ENCODE measurements around the gene HBZ.

HBZ gene

GRCh38 chr16:114327-114726 lies 38.1 kb upstream of the HBZ start:
- no peaks in the 10 kb centered on the region for H3K27me3 ChIP-seq (ENCODE audit: insufficient read depth, low read length, poor library complexity, severe bottlenecking)
- TF ChIP-seq EZH2phosphoT487 (IDR thresholded peaks at IDR 0.05; ENCODE audit: borderline replicate concordance): no peak
- TF ChIP-seq CTCF (conservative IDR thresholded peaks at IDR 0.05; ENCODE audit: low read length): no peak
- H3K4me1 ChIP-seq (ENCODE audit: insufficient read depth, low read length, poor library complexity, severe bottlenecking): peaks cover 22% of the 10 kb centered on the region

GRCh38 chr16:116015-116414 lies 36.4 kb upstream of the HBZ start:
- Histone ChIP-seq H4K20me1 (ENCODE audit: insufficient read depth, low read length, poor library complexity, severe bottlenecking) (no peaks in the 10 kb centered on the region), H2AFZ (ENCODE audit: low read length) (no peak overlapping the region), H3F3A (ENCODE audit: low read depth) (no peaks in the 10 kb centered on the region), H3K4me2 (ENCODE audit: low read depth, low read length, poor library complexity, severe bottlenecking) (no peak overlapping the region), H3K9ac (ENCODE audit: low read depth, low read length, poor library complexity, severe bottlenecking) (no peak overlapping the region), H3K36me3 (ENCODE audit: insufficient read depth, low read length) (no peaks in the 10 kb centered on the region), H3K79me2 (ENCODE audit: insufficient read depth, low read length) (no peaks in the 10 kb centered on the region), H3K4me1 (ENCODE audit: insufficient read depth, low read length, poor library complexity, severe bottlenecking) (peaks cover 27% of the 10 kb centered on the region), H3K9me2 (replicated peaks; ENCODE audit: low read depth, low read length) (no peaks in the 10 kb centered on the region), H3K9me3 (ENCODE audit: insufficient read depth, low read depth, low read length) (no peaks in the 10 kb centered on the region), H3K4me3 (ENCODE audit: low read length, poor library complexity, severe bottlenecking) (no peak overlapping the region), H3K27me3 (ENCODE audit: insufficient read depth, low read length, poor library complexity, severe bottlenecking) (no peaks in the 10 kb centered on the region)
- TF ChIP-seq EZH2phosphoT487 (IDR thresholded peaks at IDR 0.05; ENCODE audit: borderline replicate concordance) (no peak), CTCF (conservative IDR thresholded peaks at IDR 0.05; ENCODE audit: low read length) (no peak)

More at GRCh38 chr16:114327-114726, 38.1 kb upstream of the HBZ start:
- H3K4me2 ChIP-seq (ENCODE audit: low read depth, low read length, poor library complexity, severe bottlenecking): no peak overlapping the region
- H3K79me2 ChIP-seq (ENCODE audit: insufficient read depth, low read length): no peaks in the 10 kb centered on the region
- H3K4me3 ChIP-seq (ENCODE audit: low read length, poor library complexity, severe bottlenecking): no peak overlapping the region
- no peak overlapping the region for H3K9ac ChIP-seq (ENCODE audit: low read depth, low read length, poor library complexity, severe bottlenecking)
- H2AFZ ChIP-seq (ENCODE audit: low read length): no peak overlapping the region
- H3F3A ChIP-seq (ENCODE audit: low read depth): no peaks in the 10 kb centered on the region
- no peaks in the 10 kb centered on the region for H4K20me1 ChIP-seq (ENCODE audit: insufficient read depth, low read length, poor library complexity, severe bottlenecking)
- H3K9me3 ChIP-seq (ENCODE audit: insufficient read depth, low read depth, low read length): no peaks in the 10 kb centered on the region
- H3K36me3 ChIP-seq (ENCODE audit: insufficient read depth, low read length): no peaks in the 10 kb centered on the region
- H3K9me2 ChIP-seq (replicated peaks; ENCODE audit: low read depth, low read length): no peaks in the 10 kb centered on the region

GRCh38 chr16:117379-118365 lies 34.8 kb upstream of the HBZ start:
- TF ChIP-seq CTCF (conservative IDR thresholded peaks at IDR 0.05; ENCODE audit: low read length) (peak; percentile 67), EZH2phosphoT487 (IDR thresholded peaks at IDR 0.05; ENCODE audit: borderline replicate concordance) (no peak)
- no peaks in the 10 kb centered on the region for H3K9me2 ChIP-seq (replicated peaks; ENCODE audit: low read depth, low read length)
- H3K27me3 ChIP-seq (ENCODE audit: insufficient read depth, low read length, poor library complexity, severe bottlenecking): no peaks in the 10 kb centered on the region

More at GRCh38 chr16:117379-118365, 34.8 kb upstream of the HBZ start:
- Histone ChIP-seq H3K4me3 (ENCODE audit: low read length, poor library complexity, severe bottlenecking) (no peak overlapping the region), H3K36me3 (ENCODE audit: insufficient read depth, low read length) (no peaks in the 10 kb centered on the region), H4K20me1 (ENCODE audit: insufficient read depth, low read length, poor library complexity, severe bottlenecking) (no peaks in the 10 kb centered on the region), H3K4me1 (ENCODE audit: insufficient read depth, low read length, poor library complexity, severe bottlenecking) (peaks cover 27% of the 10 kb centered on the region), H3F3A (ENCODE audit: low read depth) (no peaks in the 10 kb centered on the region), H3K4me2 (ENCODE audit: low read depth, low read length, poor library complexity, severe bottlenecking) (no peak overlapping the region), H3K79me2 (ENCODE audit: insufficient read depth, low read length) (no peaks in the 10 kb centered on the region), H3K9ac (ENCODE audit: low read depth, low read length, poor library complexity, severe bottlenecking) (no peak overlapping the region), H3K9me3 (ENCODE audit: insufficient read depth, low read depth, low read length) (no peaks in the 10 kb centered on the region), H2AFZ (ENCODE audit: low read length) (no peak overlapping the region)
